HL-60 (cell line): ENCODE measurements around the gene TMEM140.

Experiments used
- CTCF ChIP-seq: IDR thresholded peaks from one replicate; pipeline ENCODE4 v1.5.1; 2011; ENCODE audit warnings: low read length, control low read depth, inconsistent platforms; ENCODE audit not compliant: insufficient read depth
- GABPA ChIP-seq: IDR thresholded peaks from 2 replicates; pipeline ENCODE4 v1.6.1; 2012; ENCODE audit warnings: low read depth
- POLR2AphosphoS5 ChIP-seq: IDR thresholded peaks from 2 replicates; pipeline ENCODE4 v1.6.1; 2012; ENCODE audit warnings: low read depth
- REST ChIP-seq: IDR thresholded peaks from 2 replicates; pipeline ENCODE4 v1.6.1; 2012; ENCODE audit warnings: low read depth; ENCODE audit not compliant: insufficient replicate concordance

GRCh38 chr7:135199439-135199838, 51.6 kb downstream of the TMEM140 start:
- TF ChIP-seq CTCF (no peak), REST (no peak), POLR2AphosphoS5 (no peak), GABPA (no peak)
